Astrocyte (in vitro differentiated cells and primary cell): Measurements from ENCODE around the gene PLEKHN1.

Source experiments
- CTCF ChIP-seq: IDR thresholded peaks from 2 replicates; pipeline ENCODE4 v1.5.1; 2011; ENCODE audit warnings: low read depth, mild to moderate bottlenecking, inconsistent platforms, low read length, moderate library complexity; ENCODE audit not compliant: insufficient read depth
- EZH2 ChIP-seq: IDR thresholded peaks from 2 replicates; pipeline ENCODE4 v1.6.1; 2012; ENCODE audit warnings: mild to moderate bottlenecking, low read length, inconsistent platforms; ENCODE audit not compliant: insufficient read depth

GRCh38 chr1:1014799-1015681, 48.8 kb downstream of the PLEKHN1 start:
- TF ChIP-seq CTCF = peak; percentile 8
- no peak for TF ChIP-seq EZH2
